Brain microvascular endothelial cell (primary cell): ENCODE data around the gene TIMMDC1.
"Not testable (repeated sequence)": the region's sequence is repeated elsewhere in the genome, so short reads cannot be mapped to it uniquely, and the experiment has no call there.

Experiments
- DNase-seq: peaks from one replicate; pipeline ENCODE4 v3.0.0-alpha.2; 2020
- H3K27ac ChIP-seq: fragments of 250-450 bp; sonication (Bioruptor Pico); 2 replicates; pipeline ENCODE4 v1.5.1; 2020; ENCODE audit warnings: mild to moderate bottlenecking, moderate library complexity
- H3K27me3 ChIP-seq: fragments of 250-450 bp; sonication (Bioruptor Pico); replicated peaks from 2 replicates; pipeline ENCODE4 v1.5.1; 2020; ENCODE audit warnings: mild to moderate bottlenecking
- H3K36me3 ChIP-seq: fragments of 250-450 bp; sonication (Bioruptor Pico); replicated peaks from 2 replicates; pipeline ENCODE4 v1.5.1; 2020; ENCODE audit warnings: mild to moderate bottlenecking
- H3K4me3 ChIP-seq: 2 replicates; pipeline ENCODE4 v1.5.1; 2011; ENCODE audit warnings: low read depth, mild to moderate bottlenecking, control low read depth, low read length, moderate library complexity
- in situ Hi-C: cut with HindIII; loops from 2 replicates; pipeline ENCODE4 v1.10.0; 2017; ENCODE audit warnings: low sequenced_read_pairs, low pct_ligation_motif_present
- TF ChIP-seq, protein P1 (sequence below): IDR thresholded peaks from 2 replicates; pipeline ENCODE4 v1.5.1; 2011; ENCODE audit warnings: low read depth, mild to moderate bottlenecking, moderate library complexity, low read length, control low read depth, inconsistent platforms; ENCODE audit errors: missing control alignments

The TIMMDC1 gene

DNA sequence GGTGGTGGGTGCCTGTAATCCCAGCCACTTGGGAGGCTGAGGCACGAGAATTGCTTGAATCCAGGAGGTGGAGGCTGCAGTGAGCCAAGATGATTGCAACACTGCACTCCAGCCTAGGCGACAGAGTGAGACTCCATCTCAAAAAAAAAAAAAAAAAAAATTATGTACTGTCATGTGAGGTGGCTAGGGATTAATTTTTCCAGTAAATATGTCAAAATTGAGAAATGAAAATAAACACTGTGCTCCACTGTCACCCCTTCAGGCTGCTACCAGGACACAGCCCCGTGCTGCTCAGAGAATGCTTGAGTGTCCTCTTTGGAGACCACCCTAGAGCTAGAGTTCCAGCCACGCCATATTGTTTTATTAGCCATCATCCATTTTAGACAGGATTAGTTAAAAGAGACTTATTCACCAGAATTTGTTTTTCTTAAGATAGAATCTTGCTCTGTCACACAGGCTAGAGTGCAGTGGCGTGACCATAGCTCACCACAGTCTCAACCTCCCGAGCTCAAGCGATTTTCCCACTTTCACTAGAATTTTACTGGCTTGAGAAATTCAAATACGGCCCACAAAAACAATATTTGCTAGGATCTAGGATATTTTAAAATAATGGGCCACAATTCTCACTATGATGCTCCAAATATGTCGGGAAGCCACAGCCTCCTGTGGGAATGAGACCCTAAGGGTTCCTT lies 60.4 kb downstream of the TIMMDC1 start:
- no peak overlapping the region for H3K27ac ChIP-seq
- no peaks in the 10 kb centered on the region for H3K36me3 ChIP-seq
- in situ Hi-C loops, result no loop called here
- no peak for DNase-seq
- H3K4me3 ChIP-seq, result no peak overlapping the region
- H3K27me3 ChIP-seq, result no peaks in the 10 kb centered on the region
- TF ChIP-seq, protein P1, sequence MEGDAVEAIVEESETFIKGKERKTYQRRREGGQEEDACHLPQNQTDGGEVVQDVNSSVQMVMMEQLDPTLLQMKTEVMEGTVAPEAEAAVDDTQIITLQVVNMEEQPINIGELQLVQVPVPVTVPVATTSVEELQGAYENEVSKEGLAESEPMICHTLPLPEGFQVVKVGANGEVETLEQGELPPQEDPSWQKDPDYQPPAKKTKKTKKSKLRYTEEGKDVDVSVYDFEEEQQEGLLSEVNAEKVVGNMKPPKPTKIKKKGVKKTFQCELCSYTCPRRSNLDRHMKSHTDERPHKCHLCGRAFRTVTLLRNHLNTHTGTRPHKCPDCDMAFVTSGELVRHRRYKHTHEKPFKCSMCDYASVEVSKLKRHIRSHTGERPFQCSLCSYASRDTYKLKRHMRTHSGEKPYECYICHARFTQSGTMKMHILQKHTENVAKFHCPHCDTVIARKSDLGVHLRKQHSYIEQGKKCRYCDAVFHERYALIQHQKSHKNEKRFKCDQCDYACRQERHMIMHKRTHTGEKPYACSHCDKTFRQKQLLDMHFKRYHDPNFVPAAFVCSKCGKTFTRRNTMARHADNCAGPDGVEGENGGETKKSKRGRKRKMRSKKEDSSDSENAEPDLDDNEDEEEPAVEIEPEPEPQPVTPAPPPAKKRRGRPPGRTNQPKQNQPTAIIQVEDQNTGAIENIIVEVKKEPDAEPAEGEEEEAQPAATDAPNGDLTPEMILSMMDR, result no peak

DNA sequence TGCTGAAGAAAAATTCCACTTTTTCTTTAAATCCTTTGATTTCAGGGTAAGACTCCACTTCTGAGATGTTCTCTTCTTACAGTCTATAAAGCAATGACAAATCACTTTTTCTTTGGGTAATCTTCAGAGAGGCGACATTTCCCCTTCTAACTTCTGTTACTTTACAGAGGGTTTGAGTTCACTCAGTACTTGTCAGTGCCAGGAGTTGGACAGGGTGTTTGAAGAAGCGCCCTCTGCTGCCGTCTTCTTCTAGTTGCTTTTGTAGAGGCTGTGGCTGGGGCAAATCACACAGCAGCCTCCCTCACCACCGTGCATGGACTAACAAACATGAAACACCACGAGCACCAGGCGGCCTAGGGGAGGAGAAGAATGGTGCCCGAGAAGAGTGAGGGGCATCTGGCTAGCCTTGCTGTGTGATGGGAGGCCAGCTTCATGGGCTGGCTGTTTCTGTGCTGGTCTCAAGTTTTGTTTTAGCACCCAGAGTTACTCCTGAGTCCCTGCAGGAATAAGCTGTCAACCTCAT lies 61.2 kb downstream of the TIMMDC1 start, which contains the start of gene CD80:
CD80 (minus strand) TSS at position 174 of the 523 bp plus-strand sequence. CDS start 1,886 bp downstream, outside the sequence.
- Histone ChIP-seq H3K27ac (no peak within 1 kb of the TSS), H3K4me3 (no peak within 1 kb of the TSS)

DNA sequence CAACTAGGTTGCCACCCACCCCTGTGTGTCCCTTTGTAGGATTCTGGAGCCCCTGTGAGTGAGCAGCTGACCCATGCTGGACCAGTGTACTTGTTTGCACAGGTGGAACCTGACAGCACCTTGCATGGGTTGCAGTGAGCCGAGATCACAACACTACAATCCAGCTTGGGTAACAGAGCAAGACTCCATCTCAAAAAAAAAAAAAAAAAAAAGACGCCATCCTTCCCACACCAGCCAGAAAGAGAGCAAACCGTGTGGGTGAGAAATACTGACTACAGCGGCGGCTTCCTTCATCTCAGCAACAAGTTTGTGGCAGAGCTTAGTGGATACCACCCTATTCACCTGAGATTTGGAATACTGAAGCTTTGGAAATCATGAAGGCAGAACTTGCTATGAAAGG lies 61.8 kb downstream of the TIMMDC1 start:
- no peak for DNase-seq
- Histone ChIP-seq H3K27me3 (no peaks in the 10 kb centered on the region), H3K27ac (no peak overlapping the region), H3K36me3 (no peaks in the 10 kb centered on the region), H3K4me3 (no peak overlapping the region)
- in situ Hi-C loops, result no loop called here
- TF ChIP-seq, protein P1, result no peak

More for the DNA sequence above, 61.2 kb downstream of the TIMMDC1 start, which contains the start of gene CD80:
- no peaks in the 10 kb centered on the region for H3K36me3 ChIP-seq
- TF ChIP-seq, protein P1, result peak; percentile 68
- in situ Hi-C loops, result no loop called here
- peak; percentile 51 for DNase-seq
- H3K27me3 ChIP-seq, result no peaks in the 10 kb centered on the region

DNA sequence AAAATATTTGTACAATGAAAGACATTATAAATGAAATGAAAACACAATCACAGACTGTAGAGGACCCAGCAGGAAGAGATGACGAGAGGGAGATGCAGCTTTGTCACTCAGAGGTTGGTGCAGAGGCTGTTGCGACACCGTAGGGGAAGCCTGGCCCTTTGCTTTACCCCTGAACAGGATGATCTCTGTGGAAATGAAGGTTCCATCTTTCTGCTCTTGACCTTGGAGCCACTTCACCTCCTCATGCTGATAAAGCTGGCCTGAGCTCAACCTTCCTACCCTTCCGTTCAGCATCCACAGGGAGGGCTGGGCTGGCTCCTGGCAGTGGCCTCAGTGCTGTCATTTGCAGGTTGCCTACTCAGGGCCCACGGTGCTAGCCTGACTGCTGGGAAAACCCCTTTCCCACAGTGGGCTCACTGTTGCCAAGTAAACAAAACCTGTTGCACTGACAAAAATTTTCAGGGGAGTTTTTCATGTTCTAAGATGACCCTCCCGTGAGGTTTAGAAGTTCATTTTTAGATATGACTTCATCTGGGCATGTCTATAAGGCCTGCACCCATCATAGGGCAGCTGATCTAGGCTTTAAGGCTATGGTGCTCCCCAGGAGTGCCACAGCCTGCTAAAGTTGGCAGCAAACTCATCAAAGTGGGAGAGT lies 64.1 kb downstream of the TIMMDC1 start:
- no peak overlapping the region for H3K27ac ChIP-seq
- in situ Hi-C loops, result no loop called here
- H3K27me3 ChIP-seq, result no peaks in the 10 kb centered on the region

DNA sequence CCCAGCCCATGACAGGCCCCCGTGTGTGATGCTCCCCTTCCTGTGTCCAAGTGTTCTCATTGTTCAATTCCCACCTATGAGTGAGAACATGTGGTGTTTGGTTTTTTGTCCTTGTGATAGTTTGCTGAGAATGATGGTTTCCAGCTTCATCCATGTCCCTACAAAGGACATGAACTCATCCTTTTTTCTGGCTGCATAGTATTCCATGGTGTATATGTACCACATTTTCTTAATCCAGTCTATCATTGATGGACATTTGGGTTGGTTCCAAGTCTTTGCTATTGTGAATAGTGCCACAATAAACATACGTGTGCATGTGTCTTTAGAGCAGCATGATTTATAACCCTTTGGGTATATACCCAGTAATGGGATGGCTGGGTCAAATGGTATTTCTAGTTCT lies 65.0 kb downstream of the TIMMDC1 start:
- in situ Hi-C loops, H3K27me3 ChIP-seq, DNase-seq, H3K4me3 ChIP-seq, H3K27ac ChIP-seq, H3K36me3 ChIP-seq: not testable (repeated sequence)

More for the DNA sequence above, 64.1 kb downstream of the TIMMDC1 start:
- Histone ChIP-seq H3K4me3 (no peak overlapping the region), H3K36me3 (no peaks in the 10 kb centered on the region)
- TF ChIP-seq, protein P1, result no peak
- DNase-seq, result no peak

DNA sequence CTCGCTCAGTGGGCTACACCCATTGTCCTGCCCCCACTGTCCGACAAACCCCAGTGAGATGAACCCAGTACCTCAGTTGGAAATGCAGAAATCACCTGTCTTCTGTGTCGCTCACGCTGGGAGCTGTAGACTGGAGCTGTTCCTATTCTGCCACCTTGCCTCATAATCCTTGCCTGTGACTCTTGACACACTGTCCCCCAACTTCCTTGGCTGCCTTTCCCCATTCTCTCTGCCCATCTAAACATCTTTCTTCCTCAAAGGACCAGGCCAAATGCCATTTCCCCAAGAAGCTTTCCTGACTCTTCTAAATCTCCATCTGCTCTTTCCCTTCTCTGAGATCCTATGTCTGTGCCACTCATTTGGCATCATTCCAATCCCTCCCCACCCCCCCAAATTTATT lies 70.8 kb downstream of the TIMMDC1 start:
- in situ Hi-C loops, result no loop called here
- Histone ChIP-seq H3K4me3 (no peak overlapping the region), H3K27me3 (no peaks in the 10 kb centered on the region), H3K36me3 (no peaks in the 10 kb centered on the region), H3K27ac (no peak overlapping the region)
- DNase-seq, result no peak
- TF ChIP-seq, protein P1, result no peak
